ENCODE results near the gene MARCHF3. TPM values are rescaled to one million over a fixed set of nuclear protein-coding genes. Genes with fewer than 3 reads are reported as not detected.

Gene MARCHF3, protein sequence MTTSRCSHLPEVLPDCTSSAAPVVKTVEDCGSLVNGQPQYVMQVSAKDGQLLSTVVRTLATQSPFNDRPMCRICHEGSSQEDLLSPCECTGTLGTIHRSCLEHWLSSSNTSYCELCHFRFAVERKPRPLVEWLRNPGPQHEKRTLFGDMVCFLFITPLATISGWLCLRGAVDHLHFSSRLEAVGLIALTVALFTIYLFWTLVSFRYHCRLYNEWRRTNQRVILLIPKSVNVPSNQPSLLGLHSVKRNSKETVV
- total RNA-seq = 10 to 100 TPM; 16.8 to 57.4 (median 45.9) TPM
- polyA plus RNA-seq = 10 to 100 TPM in 1 of 2 donors, 1 to 10 TPM in 1; 4.8 to 76.2 TPM
- long read RNA-seq, donor 1, full-length matches to known transcripts = 9 of 16 reads
- long read RNA-seq, donor 1, partial matches to known transcripts = 1 of 16 reads
- long read RNA-seq, donor 1, other reads (novel, unspliced or antisense) = 6 of 16 reads
- long read RNA-seq, donor 2, full-length matches to known transcripts = 14 of 23 reads
- long read RNA-seq, donor 2, partial matches to known transcripts = 2 of 23 reads
- long read RNA-seq, donor 2, other reads (novel, unspliced or antisense) = 7 of 23 reads
- long read RNA-seq, donor 3, full-length matches to known transcripts = 35 of 47 reads
- long read RNA-seq, donor 3, partial matches to known transcripts = 3 of 47 reads
- long read RNA-seq, donor 3, other reads (novel, unspliced or antisense) = 9 of 47 reads

DNA sequence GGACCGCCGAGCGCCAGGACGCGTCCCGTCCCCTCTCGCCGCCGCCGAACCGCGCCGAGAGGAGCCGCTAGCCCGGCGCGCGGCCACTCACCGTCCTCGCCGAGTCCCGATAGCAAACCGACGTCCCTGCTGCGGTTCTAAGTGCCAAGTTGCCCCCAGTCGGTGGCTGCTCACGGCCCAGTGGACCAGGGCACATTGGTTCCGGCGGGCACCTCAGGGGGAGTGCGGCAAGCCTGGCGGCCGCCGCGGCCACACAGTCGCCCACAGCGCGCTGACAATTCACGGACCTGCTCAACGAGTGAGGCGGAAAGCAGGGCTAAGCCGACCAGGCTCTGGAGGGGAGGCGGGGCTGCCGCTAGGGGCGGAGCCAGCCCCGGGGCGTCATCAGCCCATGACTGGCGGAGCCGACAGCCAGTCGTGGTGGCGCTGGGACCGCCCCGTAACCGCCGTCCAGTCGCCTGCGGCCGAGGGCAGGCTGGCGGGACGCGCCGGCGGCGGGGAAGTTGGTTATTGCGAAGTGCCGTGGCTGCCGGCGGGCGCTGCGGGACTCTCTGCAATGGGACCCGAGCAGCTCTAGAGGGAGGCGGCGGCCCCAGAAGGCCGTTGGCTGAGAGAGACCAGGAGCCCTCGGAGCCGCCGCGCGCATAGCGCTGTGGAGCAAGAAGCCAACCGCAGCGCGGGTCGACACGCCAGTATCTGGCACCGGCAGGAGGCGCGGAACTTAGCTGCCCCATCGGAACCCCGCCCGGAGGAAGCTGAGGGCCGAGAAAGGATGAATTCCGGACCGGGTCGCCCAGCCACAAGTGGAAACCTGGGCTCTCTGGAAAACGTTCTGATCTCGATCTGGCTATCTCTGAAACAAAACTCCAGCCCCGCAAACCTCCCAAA is at the start of gene MARCHF3:
MARCHF3 (minus strand) TSS at position 300 of the 888 bp plus-strand sequence. CDS start 112,387 bp downstream, outside the sequence.
- ATAC-seq (peak; percentile 98 to 100 (median 99)), DNase-seq (peak; percentile 93 to 96)
- intact Hi-C loops (cut with DNase I) = loop anchor here in 6 of 10 donors (1.0 to 10.0 kb wide), 6 partner anchors 42 to 183 kb away; partner anchors contain the start of gene C5orf63 (in 2 of the 6)
- peaks cover 5 to 49% (median 35%) of the 10 kb centered on the region in 9 donors for H3K4me1 ChIP-seq
- TF ChIP-seq, protein P1, sequence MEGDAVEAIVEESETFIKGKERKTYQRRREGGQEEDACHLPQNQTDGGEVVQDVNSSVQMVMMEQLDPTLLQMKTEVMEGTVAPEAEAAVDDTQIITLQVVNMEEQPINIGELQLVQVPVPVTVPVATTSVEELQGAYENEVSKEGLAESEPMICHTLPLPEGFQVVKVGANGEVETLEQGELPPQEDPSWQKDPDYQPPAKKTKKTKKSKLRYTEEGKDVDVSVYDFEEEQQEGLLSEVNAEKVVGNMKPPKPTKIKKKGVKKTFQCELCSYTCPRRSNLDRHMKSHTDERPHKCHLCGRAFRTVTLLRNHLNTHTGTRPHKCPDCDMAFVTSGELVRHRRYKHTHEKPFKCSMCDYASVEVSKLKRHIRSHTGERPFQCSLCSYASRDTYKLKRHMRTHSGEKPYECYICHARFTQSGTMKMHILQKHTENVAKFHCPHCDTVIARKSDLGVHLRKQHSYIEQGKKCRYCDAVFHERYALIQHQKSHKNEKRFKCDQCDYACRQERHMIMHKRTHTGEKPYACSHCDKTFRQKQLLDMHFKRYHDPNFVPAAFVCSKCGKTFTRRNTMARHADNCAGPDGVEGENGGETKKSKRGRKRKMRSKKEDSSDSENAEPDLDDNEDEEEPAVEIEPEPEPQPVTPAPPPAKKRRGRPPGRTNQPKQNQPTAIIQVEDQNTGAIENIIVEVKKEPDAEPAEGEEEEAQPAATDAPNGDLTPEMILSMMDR (IDR thresholded peaks at IDR 0.05) = peak in 7 of 9 donors; percentile 18 to 51 (median 35)
- no peaks in the 10 kb centered on the region for H3K9me3 ChIP-seq
- H3K36me3 ChIP-seq = no peaks in the 10 kb centered on the region
- H3K27ac ChIP-seq = peak within 1 kb of the TSS; percentile 63 to 96 (median 93)
- 0% methylated on average over 97 of the region's 97 CpGs for WGBS, 2 donors
- H3K4me3 ChIP-seq = peak within 1 kb of the TSS; percentile 52 to 94 (median 82)
- H3K27me3 ChIP-seq = peaks cover 0 to 14% (median 0%) of the 10 kb centered on the region in 7 donors

DNA sequence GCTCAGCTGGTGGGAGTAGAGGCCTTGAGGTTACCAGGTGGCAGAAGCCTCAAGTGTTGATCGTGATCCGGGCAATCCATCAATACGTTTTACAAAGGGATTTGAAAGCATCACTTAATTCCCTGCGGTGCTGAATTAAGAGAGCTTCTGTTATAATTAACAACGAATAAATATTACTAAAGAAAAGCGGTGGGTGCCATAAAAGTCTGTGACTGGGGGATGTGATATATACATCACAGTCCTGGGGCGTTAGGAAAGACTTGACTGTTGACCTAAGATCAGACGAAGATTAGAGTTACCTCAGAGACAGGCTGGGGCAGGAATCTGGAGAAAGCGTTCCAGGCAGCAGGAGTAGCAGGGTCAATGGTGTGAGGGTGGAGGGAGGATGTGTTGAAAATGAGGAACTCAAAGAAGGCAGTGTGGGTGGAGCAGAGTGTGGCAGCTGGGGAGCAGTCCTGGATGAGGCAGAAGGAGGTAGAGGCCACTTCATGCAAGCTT is 49.7 kb upstream of the MARCHF3 start:
- H3K27ac ChIP-seq = no peak overlapping the region
- no peak for DNase-seq
- H3K27me3 ChIP-seq = no peaks in the 10 kb centered on the region
- H3K4me1 ChIP-seq = peaks cover 0 to 8% (median 0%) of the 10 kb centered on the region in 9 donors
- H3K36me3 ChIP-seq = no peaks in the 10 kb centered on the region
- H3K9me3 ChIP-seq = no peaks in the 10 kb centered on the region
- TF ChIP-seq, protein P1 (IDR thresholded peaks at IDR 0.05) = no peak
- ATAC-seq = no peak
- H3K4me3 ChIP-seq = no peak overlapping the region
- WGBS, 2 donors = 61 to 69% methylated on average over 9 of the region's 9 CpGs
- intact Hi-C loops (cut with DNase I) = no loop called here

DNA sequence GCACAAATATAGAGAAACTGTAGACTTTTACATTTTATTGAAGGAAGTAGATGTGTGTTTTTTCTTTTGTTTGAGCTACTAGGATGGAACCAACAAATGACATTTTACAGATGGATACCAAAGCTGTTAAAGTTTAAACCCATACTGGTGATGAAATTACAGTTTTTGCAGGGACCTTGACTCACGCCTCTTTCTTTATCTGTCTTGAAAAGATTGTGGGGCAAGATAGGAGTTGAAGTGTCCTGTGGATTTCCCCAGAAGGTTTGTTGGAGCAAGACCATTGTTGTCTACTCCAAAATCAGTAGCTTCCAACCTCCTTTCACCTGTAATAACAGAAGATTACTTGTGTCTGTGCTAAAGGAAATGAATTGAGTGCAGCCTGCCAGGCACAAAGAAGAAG is 47.0 kb upstream of the MARCHF3 start:
- TF ChIP-seq, protein P1 (IDR thresholded peaks at IDR 0.05) = no peak
- Histone ChIP-seq H3K4me3 (no peak overlapping the region), H3K9me3 (no peaks in the 10 kb centered on the region), H3K36me3 (no peaks in the 10 kb centered on the region), H3K27ac (peak overlapping the region in 2 of 10 donors; percentile 10 to 18), H3K4me1 (peaks cover 0 to 13% (median 4%) of the 10 kb centered on the region in 9 donors), H3K27me3 (no peaks in the 10 kb centered on the region)
- WGBS, 2 donors = 77 to 92% methylated on average over 1 of the region's 1 CpG
- no peak for ATAC-seq
- no peak for DNase-seq
- intact Hi-C loops (cut with DNase I) = no loop called here
